Measurements from ENCODE around the gene RNF10.

Gene RNF10

DNA sequence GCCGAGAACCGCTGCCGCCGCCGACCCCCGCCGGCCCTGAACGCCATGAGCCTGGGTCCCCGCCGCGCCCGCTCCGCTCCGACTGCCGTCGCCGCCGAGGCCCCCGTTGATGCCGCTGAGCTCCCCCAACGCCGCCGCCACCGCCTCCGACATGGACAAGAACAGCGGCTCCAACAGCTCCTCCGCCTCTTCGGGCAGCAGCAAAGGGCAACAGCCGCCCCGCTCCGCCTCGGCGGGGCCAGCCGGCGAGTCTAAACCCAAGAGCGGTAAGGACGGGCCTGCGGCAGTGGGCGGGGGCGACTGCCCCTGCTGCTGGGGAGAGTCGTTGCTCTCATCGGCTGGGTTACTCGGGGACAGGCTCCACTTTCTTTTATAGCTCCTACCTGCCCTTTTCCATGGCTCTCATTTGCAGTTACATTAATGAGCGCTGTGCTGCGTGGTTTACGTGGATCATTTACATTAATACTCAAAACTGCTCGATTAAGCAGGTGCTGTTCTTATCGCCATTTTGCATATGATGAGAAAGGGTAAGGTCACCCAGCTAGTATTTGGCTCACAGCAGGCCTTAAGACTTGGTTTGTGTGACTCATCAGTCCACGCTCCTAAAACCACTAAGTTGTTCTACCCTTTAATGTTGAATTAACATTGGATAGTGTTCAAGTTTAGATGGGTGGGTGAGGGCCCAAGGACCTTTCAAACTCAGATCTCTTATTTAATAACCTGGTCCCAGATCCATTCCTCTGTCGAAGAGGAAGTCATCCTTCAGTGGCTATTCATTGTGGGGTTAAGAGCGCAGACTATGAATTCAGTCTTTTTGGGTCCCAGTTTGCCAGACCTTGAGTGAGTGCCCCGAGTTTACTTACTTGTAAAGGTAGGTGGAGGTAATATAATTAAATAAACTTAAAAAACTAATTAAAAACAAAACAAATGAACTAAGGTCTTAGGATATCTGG lies 823 bp downstream of the RNF10 start:
- Histone ChIP-seq H3K27ac (replicated peaks) (peak overlapping the region; percentile 78), H3K27me3 (ENCODE audit: insufficient read depth, poor library complexity, severe bottlenecking) (no peaks in the 10 kb centered on the region), H3K4me3 (replicated peaks; ENCODE audit: insufficient read depth, low read length) (peak overlapping the region; percentile 90)
- TF ChIP-seq POLR2AphosphoS5 (IDR thresholded peaks at IDR 0.05; ENCODE audit: low read depth): no peak; the same call in 1 of the 2 replicates
- TF ChIP-seq SPI1 (IDR thresholded peaks at IDR 0.05; ENCODE audit: borderline replicate concordance, low read depth): peak; percentile 81
- DNase-seq (ENCODE audit: low read depth in 1 of 2, low spot score in 1 of 2): peak; percentile 35 to 39

GRCh38 chr12:120536064-120536791 lies 2.1 kb downstream of the RNF10 start:
- no peak for TF ChIP-seq POLR2AphosphoS5 (IDR thresholded peaks at IDR 0.05; ENCODE audit: low read depth)
- TF ChIP-seq REST (IDR thresholded peaks at IDR 0.05; ENCODE audit: insufficient replicate concordance, low read depth): no peak
- TF ChIP-seq GABPA (IDR thresholded peaks at IDR 0.05; ENCODE audit: low read depth): no peak
- TF ChIP-seq, protein P1, sequence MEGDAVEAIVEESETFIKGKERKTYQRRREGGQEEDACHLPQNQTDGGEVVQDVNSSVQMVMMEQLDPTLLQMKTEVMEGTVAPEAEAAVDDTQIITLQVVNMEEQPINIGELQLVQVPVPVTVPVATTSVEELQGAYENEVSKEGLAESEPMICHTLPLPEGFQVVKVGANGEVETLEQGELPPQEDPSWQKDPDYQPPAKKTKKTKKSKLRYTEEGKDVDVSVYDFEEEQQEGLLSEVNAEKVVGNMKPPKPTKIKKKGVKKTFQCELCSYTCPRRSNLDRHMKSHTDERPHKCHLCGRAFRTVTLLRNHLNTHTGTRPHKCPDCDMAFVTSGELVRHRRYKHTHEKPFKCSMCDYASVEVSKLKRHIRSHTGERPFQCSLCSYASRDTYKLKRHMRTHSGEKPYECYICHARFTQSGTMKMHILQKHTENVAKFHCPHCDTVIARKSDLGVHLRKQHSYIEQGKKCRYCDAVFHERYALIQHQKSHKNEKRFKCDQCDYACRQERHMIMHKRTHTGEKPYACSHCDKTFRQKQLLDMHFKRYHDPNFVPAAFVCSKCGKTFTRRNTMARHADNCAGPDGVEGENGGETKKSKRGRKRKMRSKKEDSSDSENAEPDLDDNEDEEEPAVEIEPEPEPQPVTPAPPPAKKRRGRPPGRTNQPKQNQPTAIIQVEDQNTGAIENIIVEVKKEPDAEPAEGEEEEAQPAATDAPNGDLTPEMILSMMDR (IDR thresholded peaks at IDR 0.05; ENCODE audit: insufficient read depth, low read length): no peak
- TF ChIP-seq SPI1 (IDR thresholded peaks at IDR 0.05; ENCODE audit: borderline replicate concordance, low read depth): no peak
- Histone ChIP-seq H3K27me3 (ENCODE audit: insufficient read depth, poor library complexity, severe bottlenecking) (no peaks in the 10 kb centered on the region), H3K27ac (replicated peaks) (peak overlapping the region; percentile 78; the same call in 1 of the 2 replicates), H3K4me3 (replicated peaks; ENCODE audit: insufficient read depth, low read length) (peak overlapping the region; percentile 90)
- DNase-seq (ENCODE audit: low read depth in 1 of 2, low spot score in 1 of 2): peak in 1 of 2 experiments; percentile 15

DNA sequence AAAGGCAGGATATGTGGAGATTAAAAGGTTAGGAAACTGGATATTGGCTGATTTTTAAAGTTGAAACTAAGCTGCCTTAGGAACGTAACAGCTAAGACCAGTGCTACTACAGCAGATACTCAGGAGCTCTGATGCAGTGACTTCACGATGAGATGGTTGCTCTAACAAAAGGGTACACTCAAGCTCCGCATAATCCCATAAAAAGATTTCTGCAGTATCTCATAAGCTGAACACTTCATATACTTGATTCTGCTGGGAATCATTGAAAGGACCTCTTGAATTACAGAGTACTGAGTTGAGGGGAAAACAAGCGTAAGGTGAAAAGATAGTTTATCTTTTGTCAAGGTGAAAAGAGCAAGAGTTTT lies 3.7 kb downstream of the RNF10 start:
- DNase-seq (ENCODE audit: low read depth in 1 of 2, low spot score in 1 of 2): no peak

More for the DNA sequence above, 3.7 kb downstream of the RNF10 start:
- Histone ChIP-seq H3K27me3 (ENCODE audit: insufficient read depth, poor library complexity, severe bottlenecking) (no peaks in the 10 kb centered on the region), H3K4me3 (replicated peaks; ENCODE audit: insufficient read depth, low read length) (no peak overlapping the region), H3K27ac (replicated peaks) (peak overlapping the region; percentile 73)
- no peak for TF ChIP-seq POLR2AphosphoS5 (IDR thresholded peaks at IDR 0.05; ENCODE audit: low read depth)
- no peak for TF ChIP-seq GABPA (IDR thresholded peaks at IDR 0.05; ENCODE audit: low read depth)
- no peak for TF ChIP-seq REST (IDR thresholded peaks at IDR 0.05; ENCODE audit: insufficient replicate concordance, low read depth)
- TF ChIP-seq, protein P1 (IDR thresholded peaks at IDR 0.05; ENCODE audit: insufficient read depth, low read length): no peak
- no peak for TF ChIP-seq SPI1 (IDR thresholded peaks at IDR 0.05; ENCODE audit: borderline replicate concordance, low read depth)

Measured in HL-60 (cell line).